Osteocyte (in vitro differentiated cells): ENCODE measurements around the gene OTOGL. TPM values are rescaled to one million over a fixed set of nuclear protein-coding genes. Genes with fewer than 3 reads are reported as not detected.

Experiments
- DNase-seq: peaks from one replicate; pipeline ENCODE4 v3.0.0; 2021; ENCODE audit warnings: mixed read lengths; ENCODE audit not compliant: unreplicated experiment; ENCODE audit errors: extremely low spot score
- H3K27ac Mint-ChIP-seq: one replicate; pipeline ENCODE4 v1.8.0; 2021; ENCODE audit warnings: mild to moderate bottlenecking, mixed read lengths; ENCODE audit not compliant: unreplicated experiment
- H3K27me3 Mint-ChIP-seq: one replicate; pipeline ENCODE4 v1.8.0; 2021; ENCODE audit warnings: mixed read lengths; ENCODE audit not compliant: unreplicated experiment
- H3K36me3 Mint-ChIP-seq: one replicate; pipeline ENCODE4 v1.8.0; 2021; ENCODE audit warnings: mixed read lengths; ENCODE audit not compliant: unreplicated experiment
- H3K4me1 Mint-ChIP-seq: one replicate; pipeline ENCODE4 v1.8.0; 2021; ENCODE audit warnings: mixed read lengths; ENCODE audit not compliant: unreplicated experiment
- H3K4me3 Mint-ChIP-seq: one replicate; pipeline ENCODE4 v1.8.0; 2021; ENCODE audit warnings: mild to moderate bottlenecking, moderate library complexity, mixed read lengths; ENCODE audit not compliant: unreplicated experiment
- H3K9me3 Mint-ChIP-seq: one replicate; pipeline ENCODE4 v1.8.0; 2021; ENCODE audit warnings: mixed read lengths; ENCODE audit not compliant: unreplicated experiment
- total RNA-seq: library from RNA; stranded (reverse); gene quantifications from 2 replicates; pipeline ENCODE4 v1.2.1, GENCODE V29; 2021
- TF ChIP-seq, protein P1 (sequence below): fragments of 200-600 bp; sonication (generic); IDR thresholded peaks from 2 replicates; pipeline ENCODE4 v1.5.0; 2021; ENCODE audit warnings: antibody characterized with exemption, mild to moderate bottlenecking, moderate library complexity

The OTOGL gene
- total RNA-seq, 1 donor from 2014 or later: 0.19 TPM

GRCh38 chr12:80157645-80158044 is 58.3 kb downstream of the OTOGL start:
- no peak for DNase-seq
- H3K4me3 Mint-ChIP-seq: no peak overlapping the region
- TF ChIP-seq, protein P1, sequence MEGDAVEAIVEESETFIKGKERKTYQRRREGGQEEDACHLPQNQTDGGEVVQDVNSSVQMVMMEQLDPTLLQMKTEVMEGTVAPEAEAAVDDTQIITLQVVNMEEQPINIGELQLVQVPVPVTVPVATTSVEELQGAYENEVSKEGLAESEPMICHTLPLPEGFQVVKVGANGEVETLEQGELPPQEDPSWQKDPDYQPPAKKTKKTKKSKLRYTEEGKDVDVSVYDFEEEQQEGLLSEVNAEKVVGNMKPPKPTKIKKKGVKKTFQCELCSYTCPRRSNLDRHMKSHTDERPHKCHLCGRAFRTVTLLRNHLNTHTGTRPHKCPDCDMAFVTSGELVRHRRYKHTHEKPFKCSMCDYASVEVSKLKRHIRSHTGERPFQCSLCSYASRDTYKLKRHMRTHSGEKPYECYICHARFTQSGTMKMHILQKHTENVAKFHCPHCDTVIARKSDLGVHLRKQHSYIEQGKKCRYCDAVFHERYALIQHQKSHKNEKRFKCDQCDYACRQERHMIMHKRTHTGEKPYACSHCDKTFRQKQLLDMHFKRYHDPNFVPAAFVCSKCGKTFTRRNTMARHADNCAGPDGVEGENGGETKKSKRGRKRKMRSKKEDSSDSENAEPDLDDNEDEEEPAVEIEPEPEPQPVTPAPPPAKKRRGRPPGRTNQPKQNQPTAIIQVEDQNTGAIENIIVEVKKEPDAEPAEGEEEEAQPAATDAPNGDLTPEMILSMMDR: no peak

DNA sequence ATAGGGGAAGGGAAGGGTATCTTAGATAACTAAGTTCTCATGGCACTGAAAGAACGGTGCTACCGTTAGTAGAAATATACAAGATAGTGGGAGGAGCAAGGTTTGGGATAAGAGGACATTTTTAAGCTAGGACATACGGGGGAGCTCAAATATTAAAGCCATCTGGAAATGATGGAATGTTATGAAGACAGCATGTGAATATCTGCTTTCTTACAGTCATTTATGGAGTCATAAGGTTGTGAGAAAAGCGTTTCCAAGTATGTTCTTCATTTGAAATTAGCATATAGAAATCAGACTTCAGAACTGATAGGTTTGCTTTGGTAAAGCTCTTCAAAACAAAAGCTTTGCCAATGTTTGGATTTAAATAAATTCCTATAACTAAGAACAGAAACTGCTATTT is 62.3 kb downstream of the OTOGL start:
- TF ChIP-seq, protein P1: no peak
- Mint-ChIP-seq H3K36me3 (no peaks in the 10 kb centered on the region), H3K9me3 (peaks cover 12% of the 10 kb centered on the region), H3K4me3 (no peak overlapping the region), H3K4me1 (peaks cover 11% of the 10 kb centered on the region), H3K27ac (no peak overlapping the region), H3K27me3 (no peaks in the 10 kb centered on the region)
- no peak for DNase-seq

More at GRCh38 chr12:80157645-80158044, 58.3 kb downstream of the OTOGL start:
- Mint-ChIP-seq H3K27ac (no peak overlapping the region), H3K27me3 (no peaks in the 10 kb centered on the region), H3K4me1 (peaks cover 11% of the 10 kb centered on the region), H3K36me3 (no peaks in the 10 kb centered on the region), H3K9me3 (peaks cover 11% of the 10 kb centered on the region)

DNA sequence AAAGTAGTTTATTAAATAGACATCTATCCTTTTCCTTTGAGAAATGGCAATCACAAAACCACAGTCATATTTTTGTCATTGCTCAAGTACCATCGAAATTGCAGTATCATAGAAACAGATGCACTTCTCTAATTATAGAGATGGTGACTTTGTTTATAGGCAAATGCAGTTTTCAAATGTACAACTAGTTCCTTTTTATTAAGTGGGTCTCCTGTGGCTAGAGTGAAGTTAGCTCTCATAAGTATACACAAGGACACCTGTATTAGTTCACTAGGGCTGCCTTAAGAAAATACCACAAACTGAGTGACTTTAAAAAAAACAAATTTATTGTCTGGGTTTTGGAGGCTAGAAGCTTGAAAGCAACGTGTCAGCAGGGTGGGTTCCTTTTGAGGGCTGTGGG is 62.8 kb downstream of the OTOGL start:
- H3K27me3 Mint-ChIP-seq: no peaks in the 10 kb centered on the region

DNA sequence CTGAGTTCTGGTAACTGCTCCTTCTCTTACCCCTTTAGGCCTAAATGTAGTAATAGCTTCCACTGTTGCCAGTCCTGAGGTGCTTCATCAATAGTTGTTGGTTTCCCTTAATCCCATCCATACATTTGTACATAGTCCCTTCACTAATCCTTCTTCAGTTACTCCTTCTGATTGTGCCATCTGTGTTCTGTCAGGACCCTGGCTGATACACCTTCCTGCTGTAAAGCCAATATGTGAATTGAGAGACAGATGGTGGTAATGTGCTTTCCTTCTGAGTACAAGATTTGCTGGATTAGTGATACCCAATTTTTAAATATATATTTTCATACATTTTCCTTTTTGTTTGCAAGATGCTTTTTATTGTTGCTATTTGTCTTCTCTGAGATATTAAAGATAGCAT is 66.4 kb downstream of the OTOGL start:
- H3K4me1 Mint-ChIP-seq: peaks cover 11% of the 10 kb centered on the region
- no peaks in the 10 kb centered on the region for H3K36me3 Mint-ChIP-seq
- TF ChIP-seq, protein P1: no peak
- peaks cover 4% of the 10 kb centered on the region for H3K9me3 Mint-ChIP-seq
- H3K4me3 Mint-ChIP-seq: no peak overlapping the region
- H3K27me3 Mint-ChIP-seq: no peaks in the 10 kb centered on the region
- H3K27ac Mint-ChIP-seq: no peak overlapping the region
- DNase-seq: no peak

More for the DNA sequence above, 62.8 kb downstream of the OTOGL start:
- Mint-ChIP-seq H3K36me3 (no peaks in the 10 kb centered on the region), H3K27ac (no peak overlapping the region), H3K9me3 (peaks cover 12% of the 10 kb centered on the region), H3K4me3 (no peak overlapping the region), H3K4me1 (peaks cover 11% of the 10 kb centered on the region)
- DNase-seq: no peak
- TF ChIP-seq, protein P1: no peak

- no peak overlapping the region for H3K27ac Mint-ChIP-seq
- no peaks in the 10 kb centered on the region for H3K27me3 Mint-ChIP-seq
- H3K36me3 Mint-ChIP-seq: no peaks in the 10 kb centered on the region
- peaks cover 6% of the 10 kb centered on the region for H3K4me1 Mint-ChIP-seq
- DNase-seq: no peak
- TF ChIP-seq, protein P1: no peak
- no peak overlapping the region for H3K4me3 Mint-ChIP-seq
- peaks cover 4% of the 10 kb centered on the region for H3K9me3 Mint-ChIP-seq
Measured at GRCh38 chr12:80166751-80167150, 67.4 kb downstream of the OTOGL start.
